ENCODE data around the gene FOXB1.

Gene FOXB1

DNA sequence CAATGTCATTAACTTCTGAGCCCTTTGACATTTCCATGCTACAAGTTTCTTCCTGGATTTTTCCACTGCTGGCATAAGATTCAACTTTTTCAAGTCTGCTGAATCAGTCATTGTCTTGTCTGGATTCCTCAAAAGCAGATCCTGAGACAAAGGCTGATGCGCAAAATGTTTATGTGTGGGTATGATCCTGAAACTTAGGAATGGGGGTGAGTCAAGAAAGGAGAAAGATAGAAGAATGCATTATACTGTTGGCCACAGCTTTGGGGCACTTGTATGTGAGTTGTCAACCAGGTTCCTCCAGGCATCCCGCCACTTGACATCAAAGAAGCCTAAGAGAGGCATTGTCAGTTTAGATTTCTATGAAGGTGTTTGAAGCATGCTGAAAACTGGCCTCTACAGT lies 50.4 kb downstream of the FOXB1 start:
- 93 to 98% methylated on average over 2 of the region's 2 CpGs for WGBS, 2 experiments
- Histone ChIP-seq H3K4me1 (ENCODE audit: control insufficient read depth, insufficient read depth, low read length) (no peaks in the 10 kb centered on the region), H3K27me3 (ENCODE audit: control insufficient read depth, insufficient read depth, low read length, poor library complexity, severe bottlenecking) (no peaks in the 10 kb centered on the region), H3K27ac (ENCODE audit: insufficient read depth, low read depth, low read length, poor library complexity, severe bottlenecking) (no peak overlapping the region), H3K9me3 (ENCODE audit: control insufficient read depth, low read length) (peaks cover 4% of the 10 kb centered on the region), H3K36me3 (ENCODE audit: control insufficient read depth, insufficient read depth, low read length) (no peaks in the 10 kb centered on the region), H3K4me3 (ENCODE audit: insufficient read depth, low read depth, low read length) (no peak overlapping the region)
